SK-N-SH treated with all-trans-retinoic acid at 6 μM for 48 hours (cell line): ENCODE results near the gene DLGAP5.

Experiments used
- ATAC-seq: fragments of 200-7000 bp; cut with Tn5 transposase; 3 replicates; pipeline ENCODE4 v1.9.1; 2020; ENCODE audit warnings: mild to moderate bottlenecking, moderate library complexity
- ARNTL ChIP-seq: fragments of 450-650 bp; formaldehyde crosslinking; IDR thresholded peaks from 2 replicates; pipeline ENCODE4 v1.5.0; 2020; ENCODE audit warnings: low read depth, mild to moderate bottlenecking, moderate library complexity, borderline replicate concordance
- BACH2 ChIP-seq: fragments of 250-450 bp; sonication (Bioruptor Pico); IDR thresholded peaks from 2 replicates; pipeline ENCODE4 v1.9.0; 2021; ENCODE audit warnings: mild to moderate bottlenecking, borderline replicate concordance
- CREB5 ChIP-seq: fragments of 250-450 bp; sonication (Bioruptor Pico); IDR thresholded peaks from 2 replicates; pipeline ENCODE4 v1.5.1; 2020; ENCODE audit warnings: low read depth, mild to moderate bottlenecking, moderate library complexity
- CSDC2 ChIP-seq: fragments of 250-450 bp; sonication (Bioruptor Pico); IDR thresholded peaks from 2 replicates; pipeline ENCODE4 v1.5.0; 2020; ENCODE audit warnings: mild to moderate bottlenecking, moderate library complexity
- CSRNP3 ChIP-seq: fragments of 250-450 bp; sonication (Bioruptor Pico); IDR thresholded peaks from 2 replicates; pipeline ENCODE4 v1.5.1; 2021; ENCODE audit warnings: mild to moderate bottlenecking, moderate library complexity
- ESRRG ChIP-seq: fragments of 250-450 bp; sonication (Bioruptor Pico); IDR thresholded peaks from 2 replicates; pipeline ENCODE4 v1.6.1; 2021; ENCODE audit warnings: mild to moderate bottlenecking
- GLIS3 ChIP-seq: fragments of 250-450 bp; sonication (Bioruptor Pico); IDR thresholded peaks from 2 replicates; pipeline ENCODE4 v1.5.0; 2020; ENCODE audit warnings: mild to moderate bottlenecking, moderate library complexity
- OSR1 ChIP-seq: fragments of 250-450 bp; sonication (Bioruptor Pico); IDR thresholded peaks from 2 replicates; pipeline ENCODE4 v1.8.0; 2022; ENCODE audit warnings: moderate library complexity, mild to moderate bottlenecking, inconsistent platforms
- PATZ1 ChIP-seq: fragments of 250-450 bp; sonication (Bioruptor Pico); IDR thresholded peaks from 2 replicates; pipeline ENCODE4 v1.8.0; 2020; ENCODE audit warnings: mild to moderate bottlenecking, moderate library complexity, borderline replicate concordance
- POU6F1 ChIP-seq: fragments of 250-450 bp; sonication (Bioruptor Pico); IDR thresholded peaks from 2 replicates; pipeline ENCODE4 v1.8.0; 2021; ENCODE audit warnings: low read depth, mild to moderate bottlenecking, moderate library complexity, borderline replicate concordance
- PPARA ChIP-seq: fragments of 250-450 bp; sonication (Bioruptor Pico); IDR thresholded peaks from 2 replicates; pipeline ENCODE4 v1.5.0; 2020; ENCODE audit warnings: mild to moderate bottlenecking, borderline replicate concordance
- RARB ChIP-seq: fragments of 250-450 bp; sonication (Bioruptor Pico); IDR thresholded peaks from 2 replicates; pipeline ENCODE4 v1.8.0; 2021; ENCODE audit warnings: mild to moderate bottlenecking, moderate library complexity
- TCF4 ChIP-seq: fragments of 250-450 bp; sonication (Bioruptor Pico); IDR thresholded peaks from 2 replicates; pipeline ENCODE4 v1.8.0; 2021; ENCODE audit warnings: mild to moderate bottlenecking, moderate library complexity, borderline replicate concordance
- TSHZ2 ChIP-seq: fragments of 250-450 bp; sonication (Bioruptor Pico); IDR thresholded peaks from 2 replicates; pipeline ENCODE4 v1.5.0; 2020; ENCODE audit warnings: mild to moderate bottlenecking, moderate library complexity
- ZC3H10 ChIP-seq: fragments of 250-450 bp; sonication (Bioruptor Pico); IDR thresholded peaks from 2 replicates; pipeline ENCODE4 v1.5.1; 2021; ENCODE audit warnings: mild to moderate bottlenecking, moderate library complexity
- ZFP30 ChIP-seq: fragments of 450-650 bp; formaldehyde crosslinking; IDR thresholded peaks from 2 replicates; pipeline ENCODE4 v1.5.0; 2022; ENCODE audit warnings: mild to moderate bottlenecking, moderate library complexity
- ZNF565 ChIP-seq: fragments of 450-650 bp; formaldehyde crosslinking; conservative IDR thresholded peaks from 2 replicates; pipeline ENCODE4 v1.5.0; 2020; ENCODE audit warnings: low read depth, mild to moderate bottlenecking, moderate library complexity
- ZNF70 ChIP-seq: fragments of 450-650 bp; formaldehyde crosslinking; IDR thresholded peaks from 2 replicates; pipeline ENCODE4 v1.5.0; 2020; ENCODE audit warnings: mild to moderate bottlenecking, moderate library complexity
- ZNF8 ChIP-seq: fragments of 450-650 bp; formaldehyde crosslinking; IDR thresholded peaks from 2 replicates; pipeline ENCODE4 v1.5.0; 2020; ENCODE audit warnings: mild to moderate bottlenecking, moderate library complexity

Gene DLGAP5

GRCh38 chr14:55141825-55142224 is 49.6 kb downstream of the DLGAP5 start:
- ATAC-seq, result no peak

GRCh38 chr14:55139696-55140509 is 51.5 kb downstream of the DLGAP5 start:
- no peak for ATAC-seq
- TF ChIP-seq TSHZ2 (CRISPR knock-in tag) (no peak), ZNF8 (CRISPR knock-in tag) (no peak)

More at GRCh38 chr14:55141825-55142224, 49.6 kb downstream of the DLGAP5 start:
- TF ChIP-seq ZFP30 (CRISPR knock-in tag) (no peak), ZNF70 (CRISPR knock-in tag) (no peak), POU6F1 (CRISPR knock-in tag) (no peak), PATZ1 (CRISPR knock-in tag) (no peak), TSHZ2 (CRISPR knock-in tag) (no peak), ZNF565 (CRISPR knock-in tag) (no peak), BACH2 (CRISPR knock-in tag) (no peak), TCF4 (no peak), GLIS3 (CRISPR knock-in tag) (no peak), RARB (CRISPR knock-in tag) (no peak), ESRRG (CRISPR knock-in tag) (no peak)

GRCh38 chr14:55139141-55139540 is 52.2 kb downstream of the DLGAP5 start:
- no peak for ATAC-seq
- TF ChIP-seq OSR1, result no peak
- TF ChIP-seq PPARA, result no peak
- no peak for TF ChIP-seq GLIS3 (CRISPR knock-in tag)
- no peak for TF ChIP-seq ZC3H10 (CRISPR knock-in tag)

GRCh38 chr14:55138091-55138490 is 53.3 kb downstream of the DLGAP5 start:
- TF ChIP-seq CREB5 (no peak), CSDC2 (CRISPR knock-in tag) (no peak), CSRNP3 (CRISPR knock-in tag) (no peak), ZNF70 (CRISPR knock-in tag) (no peak), ARNTL (CRISPR knock-in tag) (no peak), RARB (CRISPR knock-in tag) (no peak), PATZ1 (CRISPR knock-in tag) (no peak), BACH2 (CRISPR knock-in tag) (no peak), POU6F1 (CRISPR knock-in tag) (no peak), ZNF8 (CRISPR knock-in tag) (no peak), ZC3H10 (CRISPR knock-in tag) (no peak)

More at GRCh38 chr14:55138091-55138490, 53.3 kb downstream of the DLGAP5 start:
- no peak for ATAC-seq
